Neuronal stem cell (in vitro differentiated cells): ENCODE results near the gene RIPPLY2. TPM values are rescaled to one million over a fixed set of nuclear protein-coding genes. Genes with fewer than 3 reads are reported as not detected.
"Not testable (repeated sequence)": the region's sequence is repeated elsewhere in the genome, so short reads cannot be mapped to it uniquely, and the experiment has no call there.

Experiments used
- DNase-seq: peaks from one replicate; pipeline ENCODE4 v3.0.0-alpha.2; 2013; ENCODE audit warnings: low spot score
- H2AFZ ChIP-seq: one replicate; pipeline ENCODE4 v1.6.1; 2013; ENCODE audit warnings: mild to moderate bottlenecking, low read length, inconsistent platforms
- H2AK5ac ChIP-seq: 2 replicates; pipeline ENCODE4 v1.6.1; 2013; ENCODE audit warnings: low read depth, mild to moderate bottlenecking, inconsistent platforms, low read length, moderate library complexity, mixed read lengths
- H2BK120ac ChIP-seq: 2 replicates; pipeline ENCODE4 v1.6.1; 2013; ENCODE audit warnings: low read depth, mild to moderate bottlenecking, inconsistent platforms, low read length, moderate library complexity, mixed read lengths
- H2BK12ac ChIP-seq: one replicate; pipeline ENCODE4 v1.6.1; 2013; ENCODE audit warnings: low read length, inconsistent platforms
- H2BK15ac ChIP-seq: 2 replicates; pipeline ENCODE4 v1.6.1; 2013; ENCODE audit warnings: mild to moderate bottlenecking, low read length, inconsistent platforms, mixed read lengths
- H2BK5ac ChIP-seq: one replicate; pipeline ENCODE4 v1.6.1; 2013; ENCODE audit warnings: inconsistent platforms, mild to moderate bottlenecking, low read length, moderate library complexity
- H3K14ac ChIP-seq: one replicate; pipeline ENCODE4 v1.6.1; 2013; ENCODE audit warnings: low read length, inconsistent platforms
- H3K18ac ChIP-seq: 2 replicates; pipeline ENCODE4 v1.6.1; 2013; ENCODE audit warnings: low read length, inconsistent platforms
- H3K23ac ChIP-seq: 2 replicates; pipeline ENCODE4 v1.6.1; 2013; ENCODE audit warnings: low read depth, mild to moderate bottlenecking, mixed read lengths, low read length, inconsistent platforms; ENCODE audit not compliant: poor library complexity
- H3K27ac ChIP-seq: replicated peaks from 3 replicates; pipeline ENCODE4 v1.5.1; 2013; ENCODE audit warnings: low read length, inconsistent platforms
- H3K27me3 ChIP-seq, 3 experiments: 2 replicates each; pipeline ENCODE4 v1.6.1; 2013; ENCODE audit warnings: low read length in 3 of 3, mild to moderate bottlenecking in 2 of 3, inconsistent platforms in 1 of 3, low read depth in 1 of 3, mixed read lengths in 1 of 3, moderate library complexity in 1 of 3; ENCODE audit not compliant: control insufficient read depth in 3 of 3, insufficient read depth in 3 of 3
- H3K36me3 ChIP-seq, 2 donors: replicated peaks in 1 of 2; 2 replicates each; pipeline ENCODE4 v1.6.1; 2013; ENCODE audit warnings: low read length in 2 of 2; ENCODE audit not compliant: control insufficient read depth in 2 of 2, insufficient read depth in 2 of 2
- H3K4ac ChIP-seq: 2 replicates; pipeline ENCODE4 v1.6.1; 2013; ENCODE audit warnings: inconsistent platforms, mild to moderate bottlenecking, low read length, moderate library complexity
- H3K4me1 ChIP-seq, 2 donors: 1 replicate in 1 of 2; 2 replicates in 1 of 2; pipeline ENCODE4 v1.6.1; 2013; ENCODE audit warnings: low read length in 2 of 2, low read depth in 1 of 2; ENCODE audit not compliant: control insufficient read depth in 2 of 2, insufficient read depth in 1 of 2
- H3K4me2 ChIP-seq: one replicate; pipeline ENCODE4 v1.6.1; 2013; ENCODE audit warnings: mild to moderate bottlenecking, low read length, inconsistent platforms; ENCODE audit not compliant: insufficient read depth, poor library complexity, severe bottlenecking
- H3K4me3 ChIP-seq, 2 donors: 2 replicates each; pipeline ENCODE4 v1.5.1; 2013; ENCODE audit warnings: low read length in 2 of 2, mild to moderate bottlenecking in 2 of 2, inconsistent platforms in 1 of 2, moderate library complexity in 1 of 2
- H3K79me1 ChIP-seq: one replicate; pipeline ENCODE4 v1.6.1; 2013; ENCODE audit warnings: low read depth, mild to moderate bottlenecking, inconsistent platforms, low read length, moderate library complexity
- H3K9ac ChIP-seq: one replicate; pipeline ENCODE4 v1.6.1; 2013; ENCODE audit warnings: mild to moderate bottlenecking, low read depth, low read length, inconsistent platforms; ENCODE audit not compliant: poor library complexity
- H3K9me3 ChIP-seq, 2 donors: replicated peaks in 1 of 2; 2 replicates each; pipeline versions ENCODE3 to v1.6.1; 2013; ENCODE audit warnings: low read length in 2 of 2, mild to moderate bottlenecking in 2 of 2, inconsistent platforms in 1 of 2, low read depth in 1 of 2, mixed read lengths in 1 of 2, moderate library complexity in 1 of 2; ENCODE audit not compliant: control insufficient read depth in 2 of 2, insufficient read depth in 1 of 2
- H4K8ac ChIP-seq: one replicate; pipeline ENCODE4 v1.6.1; 2013; ENCODE audit warnings: low read depth, mild to moderate bottlenecking, inconsistent platforms, low read length, moderate library complexity
- H4K91ac ChIP-seq: one replicate; pipeline ENCODE4 v1.6.1; 2013; ENCODE audit warnings: low read length, low read depth, mild to moderate bottlenecking, inconsistent platforms; ENCODE audit not compliant: poor library complexity
- WGBS, 2 donors: extraction: QIAGEN DNeasy Blood & Tissue Kit; methylation state at CpG; one replicate each; pipeline ENCODE4 v1.1.7; 2013; ENCODE audit warnings: missing lambda C conversion rate in 2 of 2, mixed read lengths in 1 of 2; ENCODE audit not compliant: insufficient read length in 2 of 2, insufficient replicate concordance in 1 of 2; ENCODE audit errors: extremely low coverage in 2 of 2; 5-methylcytosine and 5-hydroxymethylcytosine counted together
- polyA plus RNA-seq, 2 experiments: library from polyadenylated mRNA; stranded (reverse); fragments of 200-250 nt; gene quantifications; one replicate each; pipeline ENCODE4 v1.2.3, GENCODE V29; 2013

Gene RIPPLY2
- 0.43 TPM for polyA plus RNA-seq (2013, experiment 1 of 2)
- 0.37 TPM for polyA plus RNA-seq (2013, experiment 2 of 2)

- WGBS, 2 donors = no CpG with 5 or more reads among the region's 81 CpGs
- no peak within 1 kb of the TSS for H3K27ac ChIP-seq
- H3K27me3 ChIP-seq = peaks cover 6 to 77% (median 31%) of the 10 kb centered on the region in 3 experiments
Measured at GRCh38 chr6:83853178-83854000, at the start of gene RIPPLY2. TSS of gene RIPPLY2 (plus strand) at chr6:83853360. CDS start at chr6:83853417, 57 bp downstream.

GRCh38 chr6:83803492-83803891 is 49.7 kb upstream of the RIPPLY2 start:
- H3K79me1 ChIP-seq, H3K4me3 ChIP-seq, H2BK5ac ChIP-seq, H3K14ac ChIP-seq, H2BK120ac ChIP-seq, H4K91ac ChIP-seq, H3K4me1 ChIP-seq, H2AFZ ChIP-seq, H2BK12ac ChIP-seq, H3K18ac ChIP-seq, H4K8ac ChIP-seq, H2BK15ac ChIP-seq, H3K36me3 ChIP-seq, H3K9ac ChIP-seq, H3K27me3 ChIP-seq, H3K4ac ChIP-seq, H3K4me2 ChIP-seq, DNase-seq, H3K9me3 ChIP-seq, H3K23ac ChIP-seq, H3K27ac ChIP-seq, H2AK5ac ChIP-seq: not testable (repeated sequence)
- no CpG with 5 or more reads among the region's 21 CpGs for WGBS, 2 donors

More at GRCh38 chr6:83853178-83854000, at the start of gene RIPPLY2:
- Histone ChIP-seq H3K23ac (peak within 1 kb of the TSS; percentile 55), H3K9ac (peak within 1 kb of the TSS; percentile 70), H3K4ac (no peak within 1 kb of the TSS), H4K91ac (no peak within 1 kb of the TSS), H3K9me3 (no peaks in the 10 kb centered on the region), H4K8ac (no peak within 1 kb of the TSS), H2AFZ (peak within 1 kb of the TSS; percentile 96), H3K79me1 (no peaks in the 10 kb centered on the region), H2AK5ac (peak within 1 kb of the TSS; percentile 46), H2BK5ac (no peak within 1 kb of the TSS), H3K4me1 (peaks cover 5% of the 10 kb centered on the region in 2 donors), H3K4me2 (peak within 1 kb of the TSS; percentile 96), H3K4me3 (peak within 1 kb of the TSS; percentile 47 to 80), H2BK15ac (peak within 1 kb of the TSS; percentile 58), H3K14ac (peak within 1 kb of the TSS; percentile 71), H3K36me3 (no peaks in the 10 kb centered on the region), H2BK120ac (no peak within 1 kb of the TSS), H3K18ac (peak within 1 kb of the TSS; percentile 59), H2BK12ac (no peak within 1 kb of the TSS)
- peak; percentile 45 for DNase-seq

GRCh38 chr6:83804886-83805285 is 48.3 kb upstream of the RIPPLY2 start:
- H2BK5ac ChIP-seq = no peak overlapping the region
- no peak overlapping the region for H2AFZ ChIP-seq
- no peak overlapping the region for H3K18ac ChIP-seq
- H3K9me3 ChIP-seq = no peaks in the 10 kb centered on the region
- no peaks in the 10 kb centered on the region for H3K4me1 ChIP-seq
- no peak overlapping the region for H3K27ac ChIP-seq
- H2BK15ac ChIP-seq = no peak overlapping the region
- H3K4ac ChIP-seq = no peak overlapping the region
- H3K27me3 ChIP-seq = no peaks in the 10 kb centered on the region
- H4K91ac ChIP-seq = no peak overlapping the region
- no peak for DNase-seq
- H2BK12ac ChIP-seq = no peak overlapping the region
- H2BK120ac ChIP-seq = no peak overlapping the region
- no peak overlapping the region for H3K14ac ChIP-seq
- H3K36me3 ChIP-seq = no peaks in the 10 kb centered on the region
- no peak overlapping the region for H3K4me3 ChIP-seq
- no peak overlapping the region for H3K4me2 ChIP-seq
- H3K79me1 ChIP-seq = no peaks in the 10 kb centered on the region
- H3K9ac ChIP-seq = no peak overlapping the region
- H2AK5ac ChIP-seq = no peak overlapping the region
- no peak overlapping the region for H4K8ac ChIP-seq
- no peak overlapping the region for H3K23ac ChIP-seq

GRCh38 chr6:83808005-83808404 is 45.2 kb upstream of the RIPPLY2 start:
- Histone ChIP-seq H3K27ac (no peak overlapping the region), H3K4me1 (no peaks in the 10 kb centered on the region)
- no peak for DNase-seq

More at GRCh38 chr6:83808005-83808404, 45.2 kb upstream of the RIPPLY2 start:
- Histone ChIP-seq H3K9me3 (no peaks in the 10 kb centered on the region), H2BK5ac (no peak overlapping the region), H3K18ac (no peak overlapping the region), H3K14ac (no peak overlapping the region), H2BK15ac (no peak overlapping the region), H3K4me2 (no peak overlapping the region), H3K27me3 (no peaks in the 10 kb centered on the region), H2AK5ac (no peak overlapping the region), H3K9ac (no peak overlapping the region), H3K4ac (no peak overlapping the region), H4K91ac (no peak overlapping the region), H2BK120ac (no peak overlapping the region), H2AFZ (no peak overlapping the region), H4K8ac (no peak overlapping the region), H2BK12ac (no peak overlapping the region), H3K79me1 (no peaks in the 10 kb centered on the region), H3K4me3 (no peak overlapping the region), H3K36me3 (no peaks in the 10 kb centered on the region), H3K23ac (no peak overlapping the region)
